ENCODE measurements around the gene PRKCB.

DNA sequence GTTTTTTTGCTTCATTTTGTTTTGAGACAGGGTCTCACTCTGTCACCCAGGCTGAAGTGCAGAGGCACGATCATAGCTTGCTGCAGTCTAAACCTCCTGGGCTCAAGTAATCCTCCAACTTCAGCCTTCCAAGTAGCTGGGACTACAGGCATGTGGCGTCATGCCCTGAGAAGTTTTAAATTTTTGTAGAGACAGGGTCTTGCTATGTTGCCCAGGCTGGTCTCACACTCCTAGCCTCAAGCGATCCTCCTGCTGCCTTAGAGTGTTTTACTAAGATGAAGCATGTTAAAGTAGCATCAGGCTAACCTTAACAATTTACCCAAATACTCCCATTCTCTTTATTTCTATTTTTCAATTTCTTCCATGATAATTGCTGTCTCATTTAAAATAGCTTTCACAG, 371.1 kb downstream of the PRKCB start:
- TF ChIP-seq POLR2A (IDR thresholded peaks at IDR 0.05; ENCODE audit: low read length) (no peak), GATA1 (IDR thresholded peaks at IDR 0.05; ENCODE audit: low read depth, low read length) (no peak)
